H9 (cell line): Measurements from ENCODE around the gene RHBDD2. TPM values are rescaled to one million over a fixed set of nuclear protein-coding genes. Genes with fewer than 3 reads are reported as not detected.
"Not testable (repeated sequence)": the region's sequence is repeated elsewhere in the genome, so short reads cannot be mapped to it uniquely, and the experiment has no call there.

Source experiments
- DNase-seq: peaks from one replicate; pipeline ENCODE4 v3.0.0-alpha.2; 2017
- H2AFZ ChIP-seq: one replicate; pipeline ENCODE4 v1.6.1; 2013; ENCODE audit warnings: mild to moderate bottlenecking, low read length, control low read depth, moderate library complexity
- H2AK5ac ChIP-seq: 2 replicates; pipeline ENCODE4 v1.6.1; 2013; ENCODE audit warnings: low read length, control low read depth, mixed read lengths; ENCODE audit not compliant: insufficient read length
- H2BK120ac ChIP-seq: one replicate; pipeline ENCODE4 v1.6.1; 2013; ENCODE audit warnings: low read depth, mild to moderate bottlenecking, low read length, control low read depth, inconsistent platforms; ENCODE audit not compliant: poor library complexity, severe bottlenecking
- H2BK12ac ChIP-seq: 2 replicates; pipeline ENCODE4 v1.6.1; 2013; ENCODE audit warnings: low read length, control low read depth, mixed read lengths, low read depth; ENCODE audit not compliant: insufficient read length
- H2BK15ac ChIP-seq: 2 replicates; pipeline ENCODE4 v1.6.1; 2013; ENCODE audit warnings: low read depth, low read length, control low read depth
- H2BK20ac ChIP-seq: one replicate; pipeline ENCODE4 v1.6.1; 2013; ENCODE audit warnings: low read depth, mild to moderate bottlenecking, low read length, control low read depth, inconsistent platforms; ENCODE audit not compliant: poor library complexity, severe bottlenecking
- H2BK5ac ChIP-seq: 2 replicates; pipeline ENCODE4 v1.6.1; 2013; ENCODE audit warnings: low read length, control low read depth, mixed read lengths; ENCODE audit not compliant: insufficient read length
- H3K14ac ChIP-seq: 2 replicates; pipeline ENCODE4 v1.6.1; 2013; ENCODE audit warnings: low read length, control low read depth; ENCODE audit not compliant: insufficient read depth
- H3K18ac ChIP-seq: 2 replicates; pipeline ENCODE4 v1.6.1; 2013; ENCODE audit warnings: low read depth, mild to moderate bottlenecking, mixed read lengths, low read length, control low read depth; ENCODE audit not compliant: insufficient read length
- H3K23ac ChIP-seq: 2 replicates; pipeline ENCODE4 v1.6.1; 2013; ENCODE audit warnings: low read length, control low read depth, mixed read lengths, low read depth; ENCODE audit not compliant: insufficient read length
- H3K23me2 ChIP-seq: 2 replicates; pipeline ENCODE4 v1.6.1; 2013; ENCODE audit warnings: low read depth, mild to moderate bottlenecking, mixed read lengths, low read length, control low read depth; ENCODE audit not compliant: insufficient read length, poor library complexity, severe bottlenecking
- H3K27ac ChIP-seq: 2 replicates; pipeline ENCODE4 v1.5.1; 2013; ENCODE audit warnings: low read length, control low read depth, mixed read lengths, low read depth; ENCODE audit not compliant: insufficient read length
- H3K27me3 ChIP-seq: 2 replicates; pipeline ENCODE4 v1.6.1; 2013; ENCODE audit warnings: low read length, control low read depth, inconsistent platforms; ENCODE audit not compliant: insufficient read depth
- H3K4ac ChIP-seq: 2 replicates; pipeline ENCODE4 v1.6.1; 2013; ENCODE audit warnings: low read depth, mild to moderate bottlenecking, control low read depth, inconsistent platforms, low read length, moderate library complexity
- H3K4me1 ChIP-seq: 2 replicates; pipeline ENCODE4 v1.6.1; 2013; ENCODE audit warnings: low read length, control low read depth, inconsistent platforms; ENCODE audit not compliant: insufficient read depth
- H3K4me2 ChIP-seq: 2 replicates; pipeline ENCODE4 v1.6.1; 2013; ENCODE audit warnings: low read length, control low read depth, mixed read lengths; ENCODE audit not compliant: insufficient read length, insufficient read depth
- H3K56ac ChIP-seq: 2 replicates; pipeline ENCODE4 v1.6.1; 2013; ENCODE audit warnings: low read depth, mild to moderate bottlenecking, mixed read lengths, low read length, control low read depth; ENCODE audit not compliant: insufficient read length
- H3K79me1 ChIP-seq: 2 replicates; pipeline ENCODE4 v1.6.1; 2013; ENCODE audit warnings: low read depth, mild to moderate bottlenecking, moderate library complexity, low read length, control low read depth, inconsistent platforms; ENCODE audit not compliant: insufficient read depth, poor library complexity, severe bottlenecking
- H3K79me2 ChIP-seq: 2 replicates; pipeline ENCODE4 v1.6.1; 2013; ENCODE audit warnings: low read length, control low read depth, inconsistent platforms; ENCODE audit not compliant: insufficient read depth
- H3K9ac ChIP-seq: 2 replicates; pipeline ENCODE4 v1.6.1; 2013; ENCODE audit warnings: low read length, control low read depth, mixed read lengths; ENCODE audit not compliant: insufficient read length; ENCODE audit errors: extremely low read depth
- H3K9me3 ChIP-seq: one replicate; pipeline ENCODE4 v1.6.1; 2013; ENCODE audit warnings: low read depth, low read length, inconsistent platforms; ENCODE audit not compliant: control insufficient read depth
- H3T11ph ChIP-seq: one replicate; pipeline ENCODE4 v1.6.1; 2013; ENCODE audit warnings: mild to moderate bottlenecking, low read length, control low read depth, inconsistent platforms
- H4K20me1 ChIP-seq: one replicate; pipeline ENCODE4 v1.6.1; 2013; ENCODE audit not compliant: control insufficient read depth, insufficient read length, insufficient read depth
- H4K5ac ChIP-seq: 2 replicates; pipeline ENCODE4 v1.6.1; 2013; ENCODE audit warnings: low read depth, mild to moderate bottlenecking, mixed read lengths, low read length, control low read depth; ENCODE audit not compliant: insufficient read length
- H4K8ac ChIP-seq: replicated peaks from 2 replicates; pipeline ENCODE4 v1.6.1; 2013; ENCODE audit warnings: low read length, control low read depth, mixed read lengths, low read depth; ENCODE audit not compliant: insufficient read length
- H4K91ac ChIP-seq: 2 replicates; pipeline ENCODE4 v1.6.1; 2013; ENCODE audit warnings: low read depth, mild to moderate bottlenecking, moderate library complexity, mixed read lengths, low read length, control low read depth; ENCODE audit not compliant: insufficient read length
- H3K27ac Mint-ChIP-seq, 3 experiments: 2 replicates in 2 of 3; 3 replicates in 1 of 3; pipeline ENCODE4 v1.8.0; 2020 to 2021; ENCODE audit warnings: mixed read lengths in 3 of 3, mild to moderate bottlenecking in 1 of 3, moderate library complexity in 1 of 3
- H3K27me3 Mint-ChIP-seq: 2 replicates; pipeline ENCODE4 v1.8.0; 2021; ENCODE audit warnings: low read depth, mild to moderate bottlenecking, moderate library complexity, mixed read lengths
- H3K36me3 Mint-ChIP-seq, 3 experiments: 2 replicates in 2 of 3; 3 replicates in 1 of 3; pipeline ENCODE4 v1.8.0; 2020 to 2021; ENCODE audit warnings: low read depth in 3 of 3, mixed read lengths in 3 of 3; ENCODE audit not compliant: insufficient read depth in 1 of 3
- H3K4me1 Mint-ChIP-seq, 2 experiments: 2 replicates each; pipeline ENCODE4 v1.8.0; 2020; ENCODE audit warnings: mixed read lengths in 2 of 2
- H3K4me3 Mint-ChIP-seq, 2 experiments: 2 replicates in 1 of 2; 3 replicates in 1 of 2; pipeline ENCODE4 v1.8.0; 2020 to 2021; ENCODE audit warnings: mild to moderate bottlenecking in 2 of 2, mixed read lengths in 2 of 2, moderate library complexity in 1 of 2
- H3K9me3 Mint-ChIP-seq, 2 experiments: 2 replicates in 1 of 2; 3 replicates in 1 of 2; pipeline ENCODE4 v1.8.0; 2020; ENCODE audit warnings: mild to moderate bottlenecking in 2 of 2, mixed read lengths in 2 of 2, moderate library complexity in 1 of 2
- WGBS: extraction: QIAGEN DNeasy Blood & Tissue Kit; methylation state at CpG from one replicate; pipeline ENCODE4 v1.1.7; 2013; ENCODE audit warnings: missing lambda C conversion rate, low lambda C conversion rate, mixed read lengths; ENCODE audit not compliant: insufficient read length; ENCODE audit errors: extremely low coverage; 5-methylcytosine and 5-hydroxymethylcytosine counted together
- total RNA-seq: library from RNA; stranded (reverse); gene quantifications from 2 replicates; pipeline ENCODE4 v1.2.1, GENCODE V29; 2021
- TF ChIP-seq, protein P1 (sequence below): fragments of 200-600 bp; sonication (generic); conservative IDR thresholded peaks from 3 replicates; pipeline ENCODE4 v1.8.0; 2021; ENCODE audit warnings: antibody characterized with exemption, mild to moderate bottlenecking

Gene RHBDD2
- total RNA-seq, 1 experiment from 2014 or later, result 30.0 TPM

DNA sequence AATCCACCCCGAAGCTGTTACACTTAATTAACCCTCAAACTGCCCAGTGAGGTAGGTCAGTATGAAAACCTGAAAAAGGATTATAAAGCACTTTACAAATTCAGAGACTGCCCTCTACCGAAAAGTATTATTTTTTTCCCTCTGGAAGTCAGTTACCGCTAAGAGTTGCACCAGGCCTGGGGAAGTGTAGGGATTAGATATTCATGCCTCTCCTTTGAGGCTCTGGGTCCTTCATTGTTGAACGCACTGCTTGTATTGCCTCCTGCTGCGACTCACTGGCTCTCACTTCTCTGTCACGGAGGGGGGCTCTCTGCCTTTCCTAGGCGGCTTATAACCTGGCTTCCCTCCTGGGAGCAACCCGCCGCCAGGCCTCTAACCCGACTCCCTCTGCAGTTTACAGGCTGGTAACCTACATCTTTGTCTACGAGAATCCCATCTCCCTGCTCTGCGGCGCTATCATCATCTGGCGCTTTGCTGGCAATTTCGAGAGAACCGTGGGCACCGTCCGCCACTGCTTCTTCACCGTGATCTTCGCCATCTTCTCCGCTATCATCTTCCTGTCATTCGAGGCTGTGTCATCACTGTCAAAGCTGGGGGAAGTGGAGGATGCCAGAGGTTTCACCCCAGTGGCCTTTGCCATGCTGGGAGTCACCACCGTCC, 2.7 kb downstream of the RHBDD2 start:
- H3K27me3 Mint-ChIP-seq, result peaks cover 12% of the 10 kb centered on the region
- Histone ChIP-seq H3K79me2 (peaks cover 6% of the 10 kb centered on the region; the same call in 1 of the 2 replicates), H4K8ac (no peak overlapping the region)

DNA sequence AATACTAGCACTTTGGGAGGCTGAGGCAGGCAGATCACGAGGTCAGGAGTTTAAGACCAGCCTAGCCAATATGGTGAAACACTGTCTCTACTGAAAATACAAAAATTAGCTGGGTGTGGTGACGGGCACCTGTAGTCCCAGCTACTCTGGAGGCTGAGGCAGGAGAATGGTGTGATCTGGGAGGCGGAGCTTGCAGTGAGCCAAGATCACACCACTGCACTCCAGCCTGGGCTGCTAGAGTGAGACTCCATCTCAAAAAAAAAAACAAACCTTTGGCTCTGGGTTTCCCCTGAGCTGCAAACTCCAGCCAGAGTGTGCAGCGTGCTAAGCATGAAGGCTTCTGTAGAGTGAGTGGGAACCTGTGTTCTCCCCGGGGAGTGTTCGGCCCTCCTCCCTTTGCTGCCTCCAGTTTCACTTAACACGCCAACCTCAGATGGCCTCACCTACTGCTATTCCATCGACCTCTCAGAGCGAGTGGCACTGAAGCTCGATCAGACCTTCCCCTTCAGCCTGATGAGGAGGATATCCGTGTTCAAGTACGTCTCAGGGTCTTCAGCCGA, 4.5 kb downstream of the RHBDD2 start:
- H2AK5ac ChIP-seq, H2BK120ac ChIP-seq, H3K27me3 Mint-ChIP-seq, H3K9me3 Mint-ChIP-seq, H3K4me2 ChIP-seq, H3T11ph ChIP-seq, H3K18ac ChIP-seq, H3K23ac ChIP-seq, H2AFZ ChIP-seq, H3K4ac ChIP-seq, H2BK15ac ChIP-seq, H2BK12ac ChIP-seq, H3K79me2 ChIP-seq, H3K27me3 ChIP-seq, H3K9me3 ChIP-seq, H4K8ac ChIP-seq, DNase-seq, H3K4me3 Mint-ChIP-seq, H3K9ac ChIP-seq, H3K4me1 ChIP-seq, H4K91ac ChIP-seq, H3K23me2 ChIP-seq, H3K56ac ChIP-seq, H3K27ac Mint-ChIP-seq, H2BK5ac ChIP-seq, H4K20me1 ChIP-seq, H3K27ac ChIP-seq, H4K5ac ChIP-seq, H2BK20ac ChIP-seq, H3K14ac ChIP-seq, H3K79me1 ChIP-seq: not testable (repeated sequence)
- Mint-ChIP-seq H3K4me1 (peaks cover 27 to 29% of the 10 kb centered on the region in 2 experiments), H3K36me3 (peaks cover 57 to 80% (median 75%) of the 10 kb centered on the region in 3 experiments)
- no CpG with 5 or more reads among the region's 13 CpGs for WGBS

More for the DNA sequence above, 2.7 kb downstream of the RHBDD2 start:
- H3K18ac ChIP-seq, result no peak overlapping the region
- no CpG with 5 or more reads among the region's 23 CpGs for WGBS
- H3K14ac ChIP-seq, result no peak overlapping the region
- no peak overlapping the region for H2BK5ac ChIP-seq
- Mint-ChIP-seq H3K4me1 (peaks cover 31 to 35% of the 10 kb centered on the region in 2 experiments), H3K4me3 (peak overlapping the region in 1 of 2 experiments; percentile 56; a peak in 2 of 5 replicates), H3K27ac (peak overlapping the region in 2 of 3 experiments; percentile 44 to 54; a peak in 2 of 7 replicates), H3K36me3 (peaks cover 48 to 66% (median 62%) of the 10 kb centered on the region in 3 experiments), H3K9me3 (no peaks in the 10 kb centered on the region; a peak in 1 of 5 replicates)
- peaks cover 7% of the 10 kb centered on the region for H3K23me2 ChIP-seq
- H4K5ac ChIP-seq, result no peak overlapping the region
- H3K9ac ChIP-seq, result no peak overlapping the region
- TF ChIP-seq, protein P1, sequence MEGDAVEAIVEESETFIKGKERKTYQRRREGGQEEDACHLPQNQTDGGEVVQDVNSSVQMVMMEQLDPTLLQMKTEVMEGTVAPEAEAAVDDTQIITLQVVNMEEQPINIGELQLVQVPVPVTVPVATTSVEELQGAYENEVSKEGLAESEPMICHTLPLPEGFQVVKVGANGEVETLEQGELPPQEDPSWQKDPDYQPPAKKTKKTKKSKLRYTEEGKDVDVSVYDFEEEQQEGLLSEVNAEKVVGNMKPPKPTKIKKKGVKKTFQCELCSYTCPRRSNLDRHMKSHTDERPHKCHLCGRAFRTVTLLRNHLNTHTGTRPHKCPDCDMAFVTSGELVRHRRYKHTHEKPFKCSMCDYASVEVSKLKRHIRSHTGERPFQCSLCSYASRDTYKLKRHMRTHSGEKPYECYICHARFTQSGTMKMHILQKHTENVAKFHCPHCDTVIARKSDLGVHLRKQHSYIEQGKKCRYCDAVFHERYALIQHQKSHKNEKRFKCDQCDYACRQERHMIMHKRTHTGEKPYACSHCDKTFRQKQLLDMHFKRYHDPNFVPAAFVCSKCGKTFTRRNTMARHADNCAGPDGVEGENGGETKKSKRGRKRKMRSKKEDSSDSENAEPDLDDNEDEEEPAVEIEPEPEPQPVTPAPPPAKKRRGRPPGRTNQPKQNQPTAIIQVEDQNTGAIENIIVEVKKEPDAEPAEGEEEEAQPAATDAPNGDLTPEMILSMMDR, result peak; percentile 21; the same call in 1 of the 3 replicates
- H2BK15ac ChIP-seq, result no peak overlapping the region
- no peak overlapping the region for H3K4me2 ChIP-seq
- no peaks in the 10 kb centered on the region for H4K20me1 ChIP-seq
- H2AFZ ChIP-seq, result no peak overlapping the region
- no peaks in the 10 kb centered on the region for H3K9me3 ChIP-seq
- DNase-seq, result peak; percentile 54
- no peak overlapping the region for H2BK20ac ChIP-seq
- H3K27me3 ChIP-seq, result no peaks in the 10 kb centered on the region
- peaks cover 2% of the 10 kb centered on the region; the same call in 1 of the 2 replicates for H3K4me1 ChIP-seq
- H3K79me1 ChIP-seq, result no peaks in the 10 kb centered on the region
- H3T11ph ChIP-seq, result no peak overlapping the region
- no peak overlapping the region for H2BK120ac ChIP-seq
- no peak overlapping the region for H2BK12ac ChIP-seq
- H4K91ac ChIP-seq, result no peak overlapping the region
- no peak overlapping the region for H2AK5ac ChIP-seq
- H3K4ac ChIP-seq, result no peak overlapping the region
- H3K23ac ChIP-seq, result no peak overlapping the region
- H3K27ac ChIP-seq, result no peak overlapping the region
- H3K56ac ChIP-seq, result no peak overlapping the region
